ENCODE data around the gene NAGLU. TPM values are rescaled to one million over a fixed set of nuclear protein-coding genes. Genes with fewer than 3 reads are reported as not detected.

The NAGLU gene
- polyA plus RNA-seq, 1 donor (not counting 4 experiments of a cell fraction or from before 2014, with no cell fraction given), result 6.9 TPM

- no peak for DNase-seq (ENCODE audit: low read depth, low spot score)
- peaks cover 34% of the 10 kb centered on the region for H3K4me1 ChIP-seq (ENCODE audit: control insufficient read depth, extremely low read depth, insufficient read depth, low read length)
- no peaks in the 10 kb centered on the region for H4K20me1 ChIP-seq (ENCODE audit: control insufficient read depth, extremely low read depth, insufficient read depth, low read length)
- no peak overlapping the region for H3K9ac ChIP-seq (ENCODE audit: control insufficient read depth, extremely low read depth, insufficient read depth, low read length)
- H2AFZ ChIP-seq (ENCODE audit: control insufficient read depth, low read length), result no peak overlapping the region
- peaks cover 0 to 3% of the 10 kb centered on the region in 2 experiments for H3K36me3 ChIP-seq (ENCODE audit: control insufficient read depth in 2 of 2, extremely low read depth in 1 of 2, insufficient read depth in 2 of 2, low read length in 2 of 2)
- TF ChIP-seq EZH2 (IDR thresholded peaks at IDR 0.05; ENCODE audit: low read length) (no peak), CTCF (optimal IDR thresholded peaks at IDR 0.05 in 1 of 3, IDR thresholded peaks at IDR 0.05 in 1 of 3, conservative IDR thresholded peaks at IDR 0.05 in 1 of 3; ENCODE audit: extremely low read depth in 1 of 3, insufficient read depth in 2 of 3, low read length in 3 of 3) (no peak)
- H3K9me3 ChIP-seq (ENCODE audit: control insufficient read depth, low read depth, low read length), result no peaks in the 10 kb centered on the region
- no peak overlapping the region for H3K27ac ChIP-seq (ENCODE audit: control insufficient read depth, insufficient read depth, low read length)
- FAIRE-seq, result no peak
- no peak overlapping the region for H3K4me3 ChIP-seq (ENCODE audit: control insufficient read depth in 2 of 3, extremely low read depth in 1 of 3, insufficient read depth in 2 of 3, low read depth in 1 of 3, low read length in 3 of 3)
- H3K4me2 ChIP-seq (ENCODE audit: control insufficient read depth, extremely low read depth, insufficient read depth, low read depth, low read length), result no peak overlapping the region
- dilution Hi-C loops (cut with MboI; ENCODE audit: extremely low pct_ligation_motif_present, low sequenced_read_pairs), result no loop called here
- H3K79me2 ChIP-seq (ENCODE audit: control insufficient read depth, insufficient read depth, low read length), result no peaks in the 10 kb centered on the region
- no peaks in the 10 kb centered on the region for H3K9me1 ChIP-seq (ENCODE audit: control insufficient read depth, extremely low read depth, insufficient read depth, low read length)
- H3K27me3 ChIP-seq (ENCODE audit: control insufficient read depth, extremely low read depth, insufficient read depth, low read length), result no peaks in the 10 kb centered on the region
These were observed 10.0 kb upstream of the NAGLU start for GRCh38 chr17:42526031-42526444.

GRCh38 chr17:42527932-42528331, 8.1 kb upstream of the NAGLU start:
- H3K27me3 ChIP-seq (ENCODE audit: control insufficient read depth, extremely low read depth, insufficient read depth, low read length), result no peaks in the 10 kb centered on the region
- no peaks in the 10 kb centered on the region for H3K9me3 ChIP-seq (ENCODE audit: control insufficient read depth, low read depth, low read length)
- H3K9me1 ChIP-seq (ENCODE audit: control insufficient read depth, extremely low read depth, insufficient read depth, low read length), result no peaks in the 10 kb centered on the region
- no peak overlapping the region for H3K9ac ChIP-seq (ENCODE audit: control insufficient read depth, extremely low read depth, insufficient read depth, low read length)
- no peaks in the 10 kb centered on the region for H3K36me3 ChIP-seq (ENCODE audit: control insufficient read depth in 2 of 2, extremely low read depth in 1 of 2, insufficient read depth in 2 of 2, low read length in 2 of 2)
- peaks cover 38% of the 10 kb centered on the region for H3K4me1 ChIP-seq (ENCODE audit: control insufficient read depth, extremely low read depth, insufficient read depth, low read length)
- no peak for FAIRE-seq
- no peak overlapping the region for H3K4me2 ChIP-seq (ENCODE audit: control insufficient read depth, extremely low read depth, insufficient read depth, low read depth, low read length)
- no peak overlapping the region for H3K27ac ChIP-seq (ENCODE audit: control insufficient read depth, insufficient read depth, low read length)
- no peak overlapping the region for H3K4me3 ChIP-seq (ENCODE audit: control insufficient read depth in 2 of 3, extremely low read depth in 1 of 3, insufficient read depth in 2 of 3, low read depth in 1 of 3, low read length in 3 of 3)
- dilution Hi-C loops (cut with MboI; ENCODE audit: extremely low pct_ligation_motif_present, low sequenced_read_pairs), result no loop called here
- DNase-seq (ENCODE audit: low read depth, low spot score), result no peak
- no peaks in the 10 kb centered on the region for H4K20me1 ChIP-seq (ENCODE audit: control insufficient read depth, extremely low read depth, insufficient read depth, low read length)
- TF ChIP-seq CTCF (optimal IDR thresholded peaks at IDR 0.05 in 1 of 3, IDR thresholded peaks at IDR 0.05 in 1 of 3, conservative IDR thresholded peaks at IDR 0.05 in 1 of 3; ENCODE audit: extremely low read depth in 1 of 3, insufficient read depth in 2 of 3, low read length in 3 of 3) (no peak), EZH2 (IDR thresholded peaks at IDR 0.05; ENCODE audit: low read length) (no peak)
- no peaks in the 10 kb centered on the region for H3K79me2 ChIP-seq (ENCODE audit: control insufficient read depth, insufficient read depth, low read length)
- no peak overlapping the region for H2AFZ ChIP-seq (ENCODE audit: control insufficient read depth, low read length)

Measured in keratinocyte (primary cell).